HEK293 (cell line): ENCODE results near the gene HMGA1.

Experiments used
- BCL11A ChIP-seq: fragments of 450-650 bp; formaldehyde crosslinking; IDR thresholded peaks from 2 replicates; pipeline ENCODE4 v1.5.1; 2016; ENCODE audit warnings: low read depth, missing biosample characterization, missing genetic modification characterization
- CTCF ChIP-seq: fragments of 450-650 bp; formaldehyde crosslinking; IDR thresholded peaks from 2 replicates; pipeline ENCODE4 v1.5.1; 2016; ENCODE audit warnings: missing biosample characterization, missing genetic modification characterization
- HOXA7 ChIP-seq: sonication (generic); formaldehyde crosslinking; IDR thresholded peaks from 2 replicates; pipeline ENCODE4 v1.8.1; 2022; ENCODE audit warnings: missing genetic modification reagents, borderline replicate concordance
- KLF7 ChIP-seq: fragments of 450-650 bp; formaldehyde crosslinking; IDR thresholded peaks from 2 replicates; pipeline ENCODE4 v1.5.1; 2016; ENCODE audit warnings: missing biosample characterization, missing genetic modification characterization, borderline replicate concordance
- MYNN ChIP-seq: fragments of 450-650 bp; formaldehyde crosslinking; IDR thresholded peaks from 2 replicates; pipeline ENCODE4 v1.5.1; 2016; ENCODE audit warnings: missing biosample characterization, missing genetic modification characterization, borderline replicate concordance
- PBX3 ChIP-seq: sonication (generic); formaldehyde crosslinking; IDR thresholded peaks from 2 replicates; pipeline ENCODE4 v1.8.1; 2022; ENCODE audit warnings: mild to moderate bottlenecking, moderate library complexity, missing genetic modification reagents
- ZNF140 ChIP-seq: fragments of 450-650 bp; formaldehyde crosslinking; IDR thresholded peaks from 2 replicates; pipeline ENCODE4 v1.5.1; 2016; ENCODE audit warnings: missing biosample characterization, missing genetic modification characterization
- ZNF37A ChIP-seq: fragments of 450-650 bp; IDR thresholded peaks from 2 replicates; pipeline ENCODE4 v1.5.1; 2018; ENCODE audit warnings: missing biosample characterization, missing genetic modification characterization
- ZNF391 ChIP-seq: fragments of 450-650 bp; formaldehyde crosslinking; IDR thresholded peaks from 2 replicates; pipeline ENCODE4 v1.5.1; 2016; ENCODE audit warnings: low read depth, missing biosample characterization, missing genetic modification characterization, borderline replicate concordance
- ZNF404 ChIP-seq: fragments of 450-650 bp; formaldehyde crosslinking; IDR thresholded peaks from 2 replicates; pipeline ENCODE4 v1.5.1; 2017; ENCODE audit warnings: missing biosample characterization, missing genetic modification characterization
- ZNF670 ChIP-seq: fragments of 450-650 bp; formaldehyde crosslinking; IDR thresholded peaks from 2 replicates; pipeline ENCODE4 v1.5.1; 2016; ENCODE audit warnings: missing biosample characterization, missing genetic modification characterization, low read depth
- ZNF707 ChIP-seq: fragments of 450-650 bp; formaldehyde crosslinking; IDR thresholded peaks from 2 replicates; pipeline ENCODE4 v1.5.1; 2016; ENCODE audit warnings: missing biosample characterization, missing genetic modification characterization
- ZSCAN30 ChIP-seq: fragments of 450-650 bp; IDR thresholded peaks from 2 replicates; pipeline ENCODE4 v1.5.1; 2018; ENCODE audit warnings: missing biosample characterization, mild to moderate bottlenecking, missing genetic modification characterization, moderate library complexity

GRCh38 chr6:34235307-34236130 lies 1.2 kb upstream of the HMGA1 start:
- TF ChIP-seq ZNF391 (tag by site-specific recombination): no peak
- TF ChIP-seq ZNF37A (tag by site-specific recombination): no peak
- no peak for TF ChIP-seq CTCF (tag by site-specific recombination)
- TF ChIP-seq BCL11A: no peak
- no peak for TF ChIP-seq PBX3 (CRISPR knock-in tag)
- no peak for TF ChIP-seq ZSCAN30
- TF ChIP-seq ZNF707 (tag by site-specific recombination): no peak
- TF ChIP-seq KLF7 (tag by site-specific recombination): no peak
- no peak for TF ChIP-seq ZNF140
- no peak for TF ChIP-seq ZNF404 (tag by site-specific recombination)
- no peak for TF ChIP-seq ZNF670 (tag by site-specific recombination)
- no peak for TF ChIP-seq MYNN
- TF ChIP-seq HOXA7 (CRISPR knock-in tag): no peak
